NB4 (cell line): Measurements from ENCODE around the gene NTRK3.

ENCODE experiments used
- MYC ChIP-seq: IDR thresholded peaks from 2 replicates; pipeline ENCODE4 v1.6.1; 2011; ENCODE audit warnings: low read depth, low read length
- TF ChIP-seq, protein P1 (sequence below): IDR thresholded peaks from one replicate; pipeline ENCODE4 v1.5.1; 2012; ENCODE audit warnings: low read depth, low read length

DNA sequence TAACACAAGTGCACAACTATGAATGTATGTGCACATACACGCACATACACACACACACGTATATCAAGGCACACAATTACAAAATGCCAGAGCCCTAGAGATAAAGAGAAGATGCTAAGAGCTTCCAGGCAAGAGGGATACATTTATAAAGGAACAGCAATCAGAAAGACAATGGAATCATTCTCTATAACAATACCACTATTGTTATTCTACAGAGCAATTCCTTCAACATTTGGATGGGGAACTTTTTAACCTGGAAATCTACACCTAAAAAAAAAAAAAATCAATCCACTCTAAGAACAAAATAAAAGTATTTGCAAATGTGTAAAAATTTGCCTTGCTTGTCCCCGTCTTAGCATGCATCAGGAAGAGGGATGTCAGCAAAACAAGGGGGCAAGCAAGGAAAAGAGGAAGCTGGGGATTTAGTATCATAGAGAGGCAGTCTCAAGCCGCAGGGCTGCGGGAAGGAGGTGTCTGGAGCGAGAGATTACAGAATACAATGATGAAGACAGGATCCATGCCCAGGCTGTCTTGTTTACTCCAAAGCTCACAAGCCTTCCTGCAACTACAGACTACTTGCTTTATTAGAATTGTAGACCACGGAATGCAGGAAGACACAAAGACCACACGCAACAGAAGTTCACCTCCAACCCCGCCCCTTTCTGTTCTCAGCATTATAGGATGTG is 220.2 kb downstream of the NTRK3 start:
- TF ChIP-seq, protein P1, sequence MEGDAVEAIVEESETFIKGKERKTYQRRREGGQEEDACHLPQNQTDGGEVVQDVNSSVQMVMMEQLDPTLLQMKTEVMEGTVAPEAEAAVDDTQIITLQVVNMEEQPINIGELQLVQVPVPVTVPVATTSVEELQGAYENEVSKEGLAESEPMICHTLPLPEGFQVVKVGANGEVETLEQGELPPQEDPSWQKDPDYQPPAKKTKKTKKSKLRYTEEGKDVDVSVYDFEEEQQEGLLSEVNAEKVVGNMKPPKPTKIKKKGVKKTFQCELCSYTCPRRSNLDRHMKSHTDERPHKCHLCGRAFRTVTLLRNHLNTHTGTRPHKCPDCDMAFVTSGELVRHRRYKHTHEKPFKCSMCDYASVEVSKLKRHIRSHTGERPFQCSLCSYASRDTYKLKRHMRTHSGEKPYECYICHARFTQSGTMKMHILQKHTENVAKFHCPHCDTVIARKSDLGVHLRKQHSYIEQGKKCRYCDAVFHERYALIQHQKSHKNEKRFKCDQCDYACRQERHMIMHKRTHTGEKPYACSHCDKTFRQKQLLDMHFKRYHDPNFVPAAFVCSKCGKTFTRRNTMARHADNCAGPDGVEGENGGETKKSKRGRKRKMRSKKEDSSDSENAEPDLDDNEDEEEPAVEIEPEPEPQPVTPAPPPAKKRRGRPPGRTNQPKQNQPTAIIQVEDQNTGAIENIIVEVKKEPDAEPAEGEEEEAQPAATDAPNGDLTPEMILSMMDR: no peak
- TF ChIP-seq MYC: no peak
